Chondrocyte (in vitro differentiated cells): ENCODE measurements around the gene CD44. TPM values are rescaled to one million over a fixed set of nuclear protein-coding genes. Genes with fewer than 3 reads are reported as not detected.
"Not testable (repeated sequence)": the region's sequence is repeated elsewhere in the genome, so short reads cannot be mapped to it uniquely, and the experiment has no call there.

Experiments
- DNase-seq: peaks from one replicate; pipeline ENCODE4 v3.0.0; 2021; ENCODE audit warnings: mixed read lengths, low spot score
- H3K27ac Mint-ChIP-seq: one replicate; pipeline ENCODE4 v1.8.0; 2021; ENCODE audit warnings: mild to moderate bottlenecking, moderate library complexity, mixed read lengths; ENCODE audit not compliant: unreplicated experiment
- H3K27me3 Mint-ChIP-seq: 2 replicates; pipeline ENCODE4 v1.8.0; 2021; ENCODE audit warnings: low read depth, mixed read lengths
- H3K36me3 Mint-ChIP-seq: 2 replicates; pipeline ENCODE4 v1.8.0; 2021; ENCODE audit warnings: low read depth, mixed read lengths
- H3K4me1 Mint-ChIP-seq: 2 replicates; pipeline ENCODE4 v1.8.0; 2021; ENCODE audit warnings: low read depth, mild to moderate bottlenecking, mixed read lengths
- H3K4me3 Mint-ChIP-seq: one replicate; pipeline ENCODE4 v1.8.0; 2021; ENCODE audit warnings: mild to moderate bottlenecking, moderate library complexity, mixed read lengths; ENCODE audit not compliant: unreplicated experiment
- H3K9me3 Mint-ChIP-seq: 2 replicates; pipeline ENCODE4 v1.8.0; 2021; ENCODE audit warnings: low read depth, mixed read lengths
- long read RNA-seq: library from polyadenylated mRNA; stranded (forward); transcript quantifications from one replicate; pipeline ENCODE4 v2.0.0, GENCODE V29; 2021
- total RNA-seq: library from RNA; stranded (reverse); gene quantifications from 3 replicates; pipeline ENCODE4 v1.2.1, GENCODE V29; 2021
- TF ChIP-seq, protein P1 (sequence below): fragments of 200-600 bp; sonication (generic); IDR thresholded peaks from 2 replicates; pipeline ENCODE4 v1.5.0; 2021; ENCODE audit warnings: antibody characterized with exemption, mild to moderate bottlenecking, moderate library complexity

Gene CD44
- total RNA-seq: 176 to 179 TPM (median 177 TPM) in 3 replicates
- long read RNA-seq, full-length matches to known transcripts: 193 of 234 reads
- long read RNA-seq, partial matches to known transcripts: 32 of 234 reads
- long read RNA-seq, other reads (novel, unspliced or antisense): 9 of 234 reads

- no peak for DNase-seq
- H3K9me3 Mint-ChIP-seq: no peaks in the 10 kb centered on the region
- H3K27me3 Mint-ChIP-seq: no peaks in the 10 kb centered on the region
- peaks cover 59% of the 10 kb centered on the region for H3K4me1 Mint-ChIP-seq
- H3K4me3 Mint-ChIP-seq: peak within 1 kb of the TSS; percentile 86
- H3K36me3 Mint-ChIP-seq: no peaks in the 10 kb centered on the region
- peak within 1 kb of the TSS; percentile 93 for H3K27ac Mint-ChIP-seq
- TF ChIP-seq, protein P1, sequence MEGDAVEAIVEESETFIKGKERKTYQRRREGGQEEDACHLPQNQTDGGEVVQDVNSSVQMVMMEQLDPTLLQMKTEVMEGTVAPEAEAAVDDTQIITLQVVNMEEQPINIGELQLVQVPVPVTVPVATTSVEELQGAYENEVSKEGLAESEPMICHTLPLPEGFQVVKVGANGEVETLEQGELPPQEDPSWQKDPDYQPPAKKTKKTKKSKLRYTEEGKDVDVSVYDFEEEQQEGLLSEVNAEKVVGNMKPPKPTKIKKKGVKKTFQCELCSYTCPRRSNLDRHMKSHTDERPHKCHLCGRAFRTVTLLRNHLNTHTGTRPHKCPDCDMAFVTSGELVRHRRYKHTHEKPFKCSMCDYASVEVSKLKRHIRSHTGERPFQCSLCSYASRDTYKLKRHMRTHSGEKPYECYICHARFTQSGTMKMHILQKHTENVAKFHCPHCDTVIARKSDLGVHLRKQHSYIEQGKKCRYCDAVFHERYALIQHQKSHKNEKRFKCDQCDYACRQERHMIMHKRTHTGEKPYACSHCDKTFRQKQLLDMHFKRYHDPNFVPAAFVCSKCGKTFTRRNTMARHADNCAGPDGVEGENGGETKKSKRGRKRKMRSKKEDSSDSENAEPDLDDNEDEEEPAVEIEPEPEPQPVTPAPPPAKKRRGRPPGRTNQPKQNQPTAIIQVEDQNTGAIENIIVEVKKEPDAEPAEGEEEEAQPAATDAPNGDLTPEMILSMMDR: no peak
Observed at GRCh38 chr11:35138943-35139721, at the start of gene CD44. Gene CD44, plus strand, starts transcription at chr11:35139171. Its CDS starts 133 bp downstream, at chr11:35139304.

DNA sequence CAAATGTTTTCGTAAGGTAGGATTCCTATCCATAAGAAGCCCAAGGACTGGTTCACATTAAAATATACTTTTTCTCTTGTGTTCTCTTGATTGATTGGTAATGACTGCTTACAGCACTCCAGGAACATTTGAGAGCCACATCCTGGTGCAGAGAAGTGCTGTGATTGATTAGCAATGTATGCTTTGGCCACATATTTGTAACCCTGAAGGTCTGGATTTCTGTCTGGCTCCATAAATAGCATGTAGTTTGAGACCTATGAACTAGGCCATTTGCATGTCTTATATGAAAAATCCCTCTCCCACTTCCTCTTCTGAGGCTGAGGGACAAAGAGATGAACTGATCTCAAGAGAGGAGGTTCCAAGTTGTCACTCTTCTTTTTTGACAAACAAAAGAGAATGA is 49.3 kb upstream of the CD44 start:
- Mint-ChIP-seq H3K9me3 (no peaks in the 10 kb centered on the region), H3K27ac (no peak overlapping the region), H3K27me3 (no peaks in the 10 kb centered on the region), H3K4me1 (peaks cover 40% of the 10 kb centered on the region), H3K36me3 (peaks cover 3% of the 10 kb centered on the region), H3K4me3 (no peak overlapping the region)
- TF ChIP-seq, protein P1: no peak
- DNase-seq: no peak

DNA sequence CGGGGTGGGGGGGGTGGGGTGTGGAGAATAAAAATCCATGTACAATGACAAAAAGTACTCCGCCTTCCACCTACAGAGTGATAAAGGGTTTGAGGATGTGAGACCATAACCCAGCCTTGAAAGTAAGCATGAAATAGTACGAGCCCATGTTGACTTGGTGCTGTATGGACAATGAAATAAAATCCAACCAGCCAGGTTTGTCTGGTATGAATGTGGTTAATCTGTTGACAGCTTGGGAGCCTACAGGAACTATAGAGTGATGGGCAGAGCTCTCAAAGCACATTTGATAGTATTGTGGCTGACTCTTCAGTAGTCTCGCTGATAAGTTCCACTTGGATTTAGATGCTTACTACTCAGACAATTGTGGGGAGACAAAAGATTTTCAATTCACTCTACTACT is 48.8 kb upstream of the CD44 start:
- DNase-seq: no peak
- no peaks in the 10 kb centered on the region for H3K27me3 Mint-ChIP-seq

GRCh38 chr11:35090991-35091390 is 48.0 kb upstream of the CD44 start:
- H3K4me3 Mint-ChIP-seq, H3K27me3 Mint-ChIP-seq, H3K27ac Mint-ChIP-seq, H3K9me3 Mint-ChIP-seq, DNase-seq, H3K36me3 Mint-ChIP-seq: not testable (repeated sequence)
- peaks cover 29% of the 10 kb centered on the region for H3K4me1 Mint-ChIP-seq

More for the DNA sequence above, 48.8 kb upstream of the CD44 start:
- Mint-ChIP-seq H3K4me3 (no peak overlapping the region), H3K9me3 (peaks cover 3% of the 10 kb centered on the region), H3K4me1 (peaks cover 38% of the 10 kb centered on the region), H3K36me3 (peaks cover 5% of the 10 kb centered on the region), H3K27ac (no peak overlapping the region)
- TF ChIP-seq, protein P1: no peak

GRCh38 chr11:35096723-35097122 is 42.2 kb upstream of the CD44 start:
- TF ChIP-seq, protein P1: no peak
- DNase-seq: no peak
- no peaks in the 10 kb centered on the region for H3K27me3 Mint-ChIP-seq
- peaks cover 34% of the 10 kb centered on the region for H3K4me1 Mint-ChIP-seq
- H3K36me3 Mint-ChIP-seq: peaks cover 5% of the 10 kb centered on the region
- H3K27ac Mint-ChIP-seq: no peak overlapping the region
- no peak overlapping the region for H3K4me3 Mint-ChIP-seq
- H3K9me3 Mint-ChIP-seq: peaks cover 10% of the 10 kb centered on the region
